ENCODE measurements around the gene AXL. TPM values are rescaled to one million over a fixed set of nuclear protein-coding genes. Genes with fewer than 3 reads are reported as not detected.

Gene AXL
- total RNA-seq, 2 experiments from 2014 or later = 0.22 TPM; not detected in 1

Other genes with a start within 250 kb of the AXL start
- not detected for gene CYP2B6, start 227.9 kb upstream of the AXL start, total RNA-seq
- gene CYP2A13, start 130.8 kb upstream of the AXL start, total RNA-seq = not detected
- gene CYP2F1, start 104.8 kb upstream of the AXL start, total RNA-seq = 1 to 10 TPM; 1.4 to 1.8 TPM
- gene CYP2S1, start 26.0 kb upstream of the AXL start, total RNA-seq = under 1 TPM; 0.39 to 0.41 TPM
- 100 to 1,000 TPM; 416 to 448 TPM for gene HNRNPUL1, start 45.1 kb downstream of the AXL start, total RNA-seq
- 10 to 100 TPM; 32.0 to 33.5 TPM for gene CCDC97, start 90.9 kb downstream of the AXL start, total RNA-seq
- 100 to 1,000 TPM; 652 to 710 TPM for gene TGFB1, start 134.7 kb downstream of the AXL start, total RNA-seq
- gene B9D2, start 144.9 kb downstream of the AXL start, total RNA-seq = 10 to 100 TPM; 19.6 to 25.9 TPM
- gene TMEM91, start 157.3 kb downstream of the AXL start, total RNA-seq = 1 to 10 TPM; 7.8 to 9.7 TPM
- 1 to 10 TPM; 4.1 to 5.5 TPM for gene EXOSC5, start 178.1 kb downstream of the AXL start, total RNA-seq
- gene BCKDHA, start 178.6 kb downstream of the AXL start, total RNA-seq = 10 to 100 TPM; 19.4 to 20.5 TPM
- 1 to 10 TPM; 1.8 to 3.4 TPM for gene B3GNT8, start 208.2 kb downstream of the AXL start, total RNA-seq
- gene DMAC2, start 220.7 kb downstream of the AXL start, total RNA-seq = 10 to 100 TPM; 23.2 to 25.7 TPM
- not detected for gene ERICH4, start 223.9 kb downstream of the AXL start, total RNA-seq

Data from CD8-positive, alpha-beta T cell (primary cell).